Tibial nerve (tissue), 4 donors: ENCODE results near the gene ZPR1. TPM values are rescaled to one million over a fixed set of nuclear protein-coding genes. Genes with fewer than 3 reads are reported as not detected.

Source experiments
- DNase-seq, 2 donors: peaks; one replicate each; pipeline ENCODE4 v3.0.0-alpha.2; 2019; ENCODE audit warnings: low spot score in 2 of 2
- H3K27ac ChIP-seq, 4 donors: fragments of 200-600 bp; sonication (generic) in 3 of 4; one replicate each; pipeline ENCODE4 v1.5.1; 2017 to 2019; ENCODE audit warnings: mild to moderate bottlenecking in 1 of 4
- H3K27me3 ChIP-seq, 2 donors: fragments of 200-600 bp; sonication (generic) in 1 of 2; one replicate each; pipeline versions ENCODE4 v1.5.1 to v1.6.0; 2017 to 2019
- H3K36me3 ChIP-seq, 3 donors: fragments of 200-600 bp; sonication (generic); one replicate each; pipeline ENCODE4 v1.5.1; 2018 to 2019
- H3K4me1 ChIP-seq, 4 donors: fragments of 200-600 bp; sonication (generic) in 3 of 4; one replicate each; pipeline ENCODE4 v1.5.1; 2017 to 2019
- H3K4me3 ChIP-seq, 4 donors: fragments of 200-600 bp; sonication (generic) in 3 of 4; one replicate each; pipeline ENCODE4 v1.5.1; 2017 to 2019; ENCODE audit warnings: mild to moderate bottlenecking in 1 of 4, moderate library complexity in 1 of 4
- H3K9me3 ChIP-seq, 4 donors: fragments of 200-600 bp; sonication (generic) in 3 of 4; one replicate each; pipeline ENCODE4 v1.5.1; 2017 to 2019
- EP300 ChIP-seq, 2 donors: sonication (generic); formaldehyde crosslinking; IDR thresholded peaks; one replicate each; pipeline ENCODE4 v1.6.1; 2017; ENCODE audit warnings: antibody characterized with exemption in 2 of 2, mild to moderate bottlenecking in 1 of 2
- POLR2A ChIP-seq, 2 donors: fragments of 450-650 bp; IDR thresholded peaks; one replicate each; pipeline ENCODE4 v1.6.1; 2017; ENCODE audit warnings: antibody characterized with exemption in 2 of 2, mild to moderate bottlenecking in 2 of 2, moderate library complexity in 2 of 2
- WGBS, 2 donors: methylation state at CpG; one replicate each; pipeline ENCODE4 v1.1.5; 2018; 5-methylcytosine and 5-hydroxymethylcytosine counted together
- total RNA-seq, 4 donors: library from RNA; depleted of rRNA; stranded (reverse); fragments of >200 nt; gene quantifications; one replicate each; pipeline ENCODE4 v1.1.0, GENCODE V29; 2016
- TF ChIP-seq, protein P1 (sequence below), 5 experiments: fragments of 200-600 bp in 3 of 5; fragments of 450-650 bp in 2 of 5; sonication (generic) in 3 of 5; IDR thresholded peaks; one replicate each; pipeline ENCODE4 v1.5.1; 2016 to 2019; ENCODE audit warnings: antibody characterized with exemption in 5 of 5, mild to moderate bottlenecking in 3 of 5, moderate library complexity in 2 of 5

The ZPR1 gene
- total RNA-seq, 4 donors from 2014 or later, result 11.4 to 28.5 (median 23.8) TPM

GRCh38 chr11:116821050-116821918, 33.5 kb upstream of the ZPR1 start:
- DNase-seq, result no peak
- Histone ChIP-seq H3K36me3 (no peaks in the 10 kb centered on the region), H3K4me1 (no peaks in the 10 kb centered on the region), H3K4me3 (no peak overlapping the region), H3K27ac (no peak overlapping the region), H3K9me3 (no peaks in the 10 kb centered on the region), H3K27me3 (no peaks in the 10 kb centered on the region)
- TF ChIP-seq EP300 (IDR thresholded peaks at IDR 0.05), result no peak
- TF ChIP-seq POLR2A (IDR thresholded peaks at IDR 0.05), result no peak
- TF ChIP-seq, protein P1, sequence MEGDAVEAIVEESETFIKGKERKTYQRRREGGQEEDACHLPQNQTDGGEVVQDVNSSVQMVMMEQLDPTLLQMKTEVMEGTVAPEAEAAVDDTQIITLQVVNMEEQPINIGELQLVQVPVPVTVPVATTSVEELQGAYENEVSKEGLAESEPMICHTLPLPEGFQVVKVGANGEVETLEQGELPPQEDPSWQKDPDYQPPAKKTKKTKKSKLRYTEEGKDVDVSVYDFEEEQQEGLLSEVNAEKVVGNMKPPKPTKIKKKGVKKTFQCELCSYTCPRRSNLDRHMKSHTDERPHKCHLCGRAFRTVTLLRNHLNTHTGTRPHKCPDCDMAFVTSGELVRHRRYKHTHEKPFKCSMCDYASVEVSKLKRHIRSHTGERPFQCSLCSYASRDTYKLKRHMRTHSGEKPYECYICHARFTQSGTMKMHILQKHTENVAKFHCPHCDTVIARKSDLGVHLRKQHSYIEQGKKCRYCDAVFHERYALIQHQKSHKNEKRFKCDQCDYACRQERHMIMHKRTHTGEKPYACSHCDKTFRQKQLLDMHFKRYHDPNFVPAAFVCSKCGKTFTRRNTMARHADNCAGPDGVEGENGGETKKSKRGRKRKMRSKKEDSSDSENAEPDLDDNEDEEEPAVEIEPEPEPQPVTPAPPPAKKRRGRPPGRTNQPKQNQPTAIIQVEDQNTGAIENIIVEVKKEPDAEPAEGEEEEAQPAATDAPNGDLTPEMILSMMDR (IDR thresholded peaks at IDR 0.05), result no peak
- 92 to 94% methylated on average over 49 to 51 of the region's 51 CpGs for WGBS, 2 donors

DNA sequence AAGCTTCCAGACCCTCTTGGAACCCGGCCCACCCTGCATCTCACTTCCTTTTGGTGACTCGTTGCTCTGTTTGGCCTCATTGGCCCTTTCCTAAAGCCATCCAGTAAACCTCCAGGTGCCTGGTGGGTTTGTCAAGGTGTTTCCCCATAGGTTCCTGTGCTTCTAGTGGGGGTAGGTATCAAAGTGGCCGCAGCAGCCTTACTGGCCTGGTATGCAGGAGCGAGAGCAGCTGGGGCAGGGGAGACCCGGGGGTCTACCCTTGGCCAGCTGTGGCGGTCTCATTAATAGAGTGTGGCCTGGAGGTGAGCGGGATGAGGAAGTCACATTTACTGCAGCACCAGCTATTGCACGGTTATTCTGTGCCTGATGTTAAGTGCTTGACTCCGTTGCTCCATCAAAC, 31.2 kb upstream of the ZPR1 start:
- 88% methylated on average over 9 of the region's 9 CpGs for WGBS, 2 donors
- Histone ChIP-seq H3K9me3 (no peaks in the 10 kb centered on the region), H3K27me3 (no peaks in the 10 kb centered on the region), H3K36me3 (no peaks in the 10 kb centered on the region), H3K4me3 (no peak overlapping the region), H3K27ac (no peak overlapping the region), H3K4me1 (no peaks in the 10 kb centered on the region)
- no peak for TF ChIP-seq EP300 (IDR thresholded peaks at IDR 0.05)
- TF ChIP-seq, protein P1 (IDR thresholded peaks at IDR 0.05), result no peak
- TF ChIP-seq POLR2A (IDR thresholded peaks at IDR 0.05), result no peak
- DNase-seq, result no peak

DNA sequence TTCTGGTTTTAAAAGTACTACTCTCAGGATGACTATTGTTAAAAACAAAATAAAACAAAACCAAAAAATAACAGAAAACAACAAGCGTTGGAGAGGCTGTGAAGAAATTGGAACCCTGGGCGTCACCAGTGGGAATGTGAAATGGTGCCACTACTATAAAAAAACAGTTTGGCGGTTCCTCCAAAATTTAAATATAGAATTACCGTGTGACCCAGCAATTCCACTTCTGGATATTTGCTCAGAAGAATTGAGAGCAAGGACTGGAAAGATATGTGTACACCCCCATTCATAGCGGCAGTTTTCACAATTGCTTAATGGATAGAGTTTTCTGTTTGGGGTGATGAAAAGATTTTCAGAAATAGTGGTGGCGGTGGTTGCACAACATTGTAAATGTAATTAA, 26.7 kb upstream of the ZPR1 start:
- WGBS, 2 donors, result 76 to 82% methylated on average over 6 of the region's 6 CpGs
- Histone ChIP-seq H3K27me3 (no peaks in the 10 kb centered on the region), H3K4me3 (no peak overlapping the region), H3K9me3 (no peaks in the 10 kb centered on the region), H3K36me3 (no peaks in the 10 kb centered on the region), H3K27ac (no peak overlapping the region), H3K4me1 (no peaks in the 10 kb centered on the region)
- TF ChIP-seq POLR2A (IDR thresholded peaks at IDR 0.05), result no peak
- TF ChIP-seq, protein P1 (IDR thresholded peaks at IDR 0.05), result no peak
- no peak for TF ChIP-seq EP300 (IDR thresholded peaks at IDR 0.05)
- no peak for DNase-seq

DNA sequence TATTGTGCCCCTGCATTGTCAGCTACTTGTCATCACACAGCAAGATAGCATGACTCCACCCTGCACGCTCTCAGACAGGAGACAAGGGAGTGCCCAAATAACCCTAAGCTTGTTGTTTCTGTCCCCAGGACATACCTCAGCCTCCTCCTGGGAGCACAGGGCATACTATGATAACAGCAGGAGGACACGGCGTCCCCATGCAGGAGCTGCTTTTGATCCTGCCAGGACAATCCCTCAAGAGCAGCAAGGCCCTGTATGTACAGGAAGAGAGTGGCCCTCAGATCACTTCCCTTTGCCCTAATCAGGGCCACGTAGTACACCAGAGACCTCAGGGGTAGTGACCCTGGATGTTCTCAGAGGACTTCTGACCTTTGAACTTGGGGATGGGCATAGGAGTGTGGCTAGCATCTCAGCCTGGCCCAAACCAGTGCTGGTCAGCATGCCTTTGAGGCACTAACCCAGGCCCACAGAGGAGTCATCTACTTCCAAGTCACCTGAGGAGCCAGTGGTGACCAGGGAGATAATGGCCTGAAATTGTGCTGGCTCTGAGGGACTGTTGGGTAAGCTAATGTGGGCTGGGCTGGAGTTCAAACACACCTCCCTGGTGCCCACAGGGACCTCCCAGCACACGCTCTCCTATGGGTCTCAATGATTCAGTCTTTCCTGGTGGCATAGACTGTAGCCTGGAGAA, 26.1 kb upstream of the ZPR1 start:
- TF ChIP-seq POLR2A (IDR thresholded peaks at IDR 0.05), result no peak
- TF ChIP-seq, protein P1 (IDR thresholded peaks at IDR 0.05), result no peak
- TF ChIP-seq EP300 (IDR thresholded peaks at IDR 0.05), result no peak
- Histone ChIP-seq H3K4me3 (no peak overlapping the region), H3K4me1 (no peaks in the 10 kb centered on the region), H3K27ac (no peak overlapping the region), H3K27me3 (no peaks in the 10 kb centered on the region), H3K9me3 (no peaks in the 10 kb centered on the region), H3K36me3 (no peaks in the 10 kb centered on the region)
- WGBS, 2 donors, result 62 to 69% methylated on average over 5 of the region's 5 CpGs
- DNase-seq, result no peak

DNA sequence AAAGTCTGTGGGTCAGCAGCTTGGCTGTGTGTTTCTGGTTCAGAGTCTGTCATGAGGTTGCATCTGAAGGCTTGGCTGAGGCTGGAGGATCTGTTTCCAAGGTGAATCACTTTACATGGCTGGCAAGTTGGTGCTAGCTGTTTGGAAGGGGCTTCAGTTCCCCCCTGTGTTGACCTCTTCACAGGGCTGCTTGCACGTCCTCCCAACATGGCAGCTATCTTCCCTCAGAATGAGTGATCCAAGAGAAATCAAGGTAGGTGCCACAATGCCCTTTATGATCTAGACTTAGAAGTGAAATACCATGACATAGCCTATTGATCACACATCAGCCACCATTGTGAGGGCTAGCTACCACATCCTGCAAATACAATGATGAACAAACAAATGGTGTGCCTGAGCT, 25.3 kb upstream of the ZPR1 start:
- H3K27ac ChIP-seq, result no peak overlapping the region
- H3K36me3 ChIP-seq, result no peaks in the 10 kb centered on the region
- TF ChIP-seq POLR2A (IDR thresholded peaks at IDR 0.05), result no peak
- TF ChIP-seq, protein P1 (IDR thresholded peaks at IDR 0.05), result no peak
- TF ChIP-seq EP300 (IDR thresholded peaks at IDR 0.05), result no peak
- no peaks in the 10 kb centered on the region for H3K27me3 ChIP-seq
- no peak for DNase-seq
- no peak overlapping the region for H3K4me3 ChIP-seq
- H3K9me3 ChIP-seq, result no peaks in the 10 kb centered on the region
- 89 to 100% methylated on average over 1 of the region's 1 CpG for WGBS, 2 donors
- H3K4me1 ChIP-seq, result no peaks in the 10 kb centered on the region
